HepG2 (cell line): Measurements from ENCODE around the gene FZD4. TPM values are rescaled to one million over a fixed set of nuclear protein-coding genes. Genes with fewer than 3 reads are reported as not detected.

Experiments
- AHDC1 ChIP-seq: sonication (generic); formaldehyde crosslinking; IDR thresholded peaks from 2 replicates; pipeline ENCODE4 v1.5.1; 2020; ENCODE audit warnings: mild to moderate bottlenecking, missing genetic modification reagents, borderline replicate concordance
- CBX5 ChIP-seq: sonication (generic); formaldehyde crosslinking; IDR thresholded peaks from 2 replicates; pipeline ENCODE4 v1.4.0; 2020; ENCODE audit warnings: missing genetic modification reagents, borderline replicate concordance
- MIXL1 ChIP-seq: IDR thresholded peaks from 2 replicates; pipeline ENCODE4 v1.6.1; 2016
- MXD4 ChIP-seq: IDR thresholded peaks from 2 replicates; pipeline ENCODE4 v1.6.1; 2016; ENCODE audit warnings: mild to moderate bottlenecking, missing biosample characterization, missing genetic modification reagents
- PBX3 ChIP-seq: sonication (generic); formaldehyde crosslinking; IDR thresholded peaks from 2 replicates; pipeline ENCODE4 v1.8.1; 2023; ENCODE audit warnings: missing genetic modification reagents, inconsistent platforms, borderline replicate concordance
- RFXAP ChIP-seq: sonication (generic); formaldehyde crosslinking; IDR thresholded peaks from 2 replicates; pipeline ENCODE4 v1.4.0; 2020; ENCODE audit warnings: missing genetic modification reagents, borderline replicate concordance
- SP5 ChIP-seq: IDR thresholded peaks from 2 replicates; pipeline ENCODE4 v1.6.1; 2016; ENCODE audit warnings: low read depth, borderline replicate concordance
- TBX3 ChIP-seq: fragments of 450-650 bp; IDR thresholded peaks from 2 replicates; pipeline ENCODE4 v1.6.1; 2017; ENCODE audit warnings: antibody characterized with exemption, mild to moderate bottlenecking, inconsistent platforms, borderline replicate concordance
- THYN1 ChIP-seq: sonication (generic); formaldehyde crosslinking; IDR thresholded peaks from 2 replicates; pipeline ENCODE4 v1.8.1; 2023; ENCODE audit warnings: low read depth, mild to moderate bottlenecking, moderate library complexity, missing genetic modification reagents, borderline replicate concordance
- TMF1 ChIP-seq: sonication (generic); formaldehyde crosslinking; IDR thresholded peaks from 2 replicates; pipeline ENCODE4 v1.8.1; 2022; ENCODE audit warnings: low read depth, missing genetic modification reagents
- ZBED4 ChIP-seq: sonication (generic); formaldehyde crosslinking; IDR thresholded peaks from 2 replicates; pipeline ENCODE4 v1.4.0; 2020; ENCODE audit warnings: missing genetic modification reagents, borderline replicate concordance
- ZNF264 ChIP-seq: sonication (generic); formaldehyde crosslinking; IDR thresholded peaks from 2 replicates; pipeline ENCODE4 v1.4.0; 2020; ENCODE audit warnings: missing genetic modification reagents
- ZNF501 ChIP-seq: sonication (generic); formaldehyde crosslinking; IDR thresholded peaks from 2 replicates; pipeline ENCODE4 v1.5.1; 2020; ENCODE audit warnings: mild to moderate bottlenecking, moderate library complexity, missing genetic modification reagents
- ZSCAN20 ChIP-seq: sonication (generic); formaldehyde crosslinking; IDR thresholded peaks from 2 replicates; pipeline ENCODE4 v1.4.0; 2020; ENCODE audit warnings: missing genetic modification reagents, mild to moderate bottlenecking, borderline replicate concordance
- polyA plus RNA-seq, 8 experiments: library from polyadenylated mRNA; depleted of rRNA in 3 of 8; stranded (reverse) in 7 of 8; unstranded in 1 of 8; fragments of >200 nt; fragmentation: Illumina TruSeq in 4 of 8; extraction: Trizol in 4 of 8; gene quantifications; 2 replicates each; pipeline versions ENCODE4 v1.2.1 to v1.2.3, GENCODE V29; 2011 to 2016; ENCODE audit warnings: low read depth in 4 of 8, missing spikeins in 1 of 8, mixed read lengths in 1 of 8; ENCODE audit not compliant: insufficient read depth in 1 of 8
- total RNA-seq, 5 experiments: library from RNA; depleted of rRNA; stranded (reverse); fragments of >200 nt; fragmentation: Illumina TruSeq; extraction: Trizol; gene quantifications; 2 replicates each; pipeline ENCODE4 v1.2.3, GENCODE V29; 2016; ENCODE audit warnings: low read depth in 1 of 5
- TF ChIP-seq, protein P1 (sequence below): fragments of 450-650 bp; IDR thresholded peaks from 2 replicates; pipeline ENCODE4 v1.6.1; 2016

FZD4 gene
- total and polyA plus RNA-seq, 2 of the 13 experiments (the other 11 are each of a cell fraction or from before 2014, with no cell fraction given): 46.5 to 70.4 TPM

DNA sequence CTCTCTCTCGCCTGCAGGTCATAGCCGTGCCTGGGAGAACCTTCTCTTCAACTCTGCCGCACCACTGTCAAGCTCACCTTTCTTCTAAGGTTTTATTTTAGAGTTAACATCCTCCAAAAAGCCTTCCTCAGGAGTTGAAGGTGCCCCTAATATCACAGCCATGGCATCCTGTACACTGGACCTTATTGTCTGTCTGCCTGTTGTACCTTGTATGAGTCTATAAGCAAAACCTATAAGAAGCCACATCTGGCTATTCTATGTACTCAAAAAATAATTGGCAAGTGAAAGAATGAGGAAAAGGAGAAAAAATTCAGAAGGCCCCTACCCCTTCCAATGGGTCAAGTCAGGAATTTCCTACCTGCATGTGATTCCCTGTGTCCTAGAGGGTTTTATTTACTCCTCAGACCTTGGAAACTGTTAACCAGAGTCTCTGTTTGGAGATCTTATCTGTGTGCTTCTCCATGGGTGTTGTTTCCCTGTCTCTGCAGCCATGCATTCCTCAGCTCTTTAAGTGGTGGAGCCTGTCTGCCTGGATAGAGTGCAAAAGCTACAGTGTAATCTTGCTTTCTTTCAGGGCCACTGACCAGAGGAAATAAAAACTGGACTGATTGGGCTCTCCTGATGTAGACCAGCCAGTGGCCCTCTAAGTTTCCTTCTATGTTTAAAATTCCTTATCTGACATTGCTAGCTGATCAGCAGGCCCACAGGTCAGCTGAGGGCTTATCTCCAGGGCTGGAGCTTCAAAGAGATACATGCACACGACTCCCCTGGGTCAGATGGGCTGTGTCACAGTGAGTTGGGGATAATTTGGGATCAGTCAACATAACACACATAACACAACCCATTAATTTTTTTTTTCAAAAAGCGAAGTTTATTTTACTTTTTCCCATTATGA lies 44.9 kb upstream of the FZD4 start (continued):
- no peak for TF ChIP-seq PBX3
- TF ChIP-seq, protein P1, sequence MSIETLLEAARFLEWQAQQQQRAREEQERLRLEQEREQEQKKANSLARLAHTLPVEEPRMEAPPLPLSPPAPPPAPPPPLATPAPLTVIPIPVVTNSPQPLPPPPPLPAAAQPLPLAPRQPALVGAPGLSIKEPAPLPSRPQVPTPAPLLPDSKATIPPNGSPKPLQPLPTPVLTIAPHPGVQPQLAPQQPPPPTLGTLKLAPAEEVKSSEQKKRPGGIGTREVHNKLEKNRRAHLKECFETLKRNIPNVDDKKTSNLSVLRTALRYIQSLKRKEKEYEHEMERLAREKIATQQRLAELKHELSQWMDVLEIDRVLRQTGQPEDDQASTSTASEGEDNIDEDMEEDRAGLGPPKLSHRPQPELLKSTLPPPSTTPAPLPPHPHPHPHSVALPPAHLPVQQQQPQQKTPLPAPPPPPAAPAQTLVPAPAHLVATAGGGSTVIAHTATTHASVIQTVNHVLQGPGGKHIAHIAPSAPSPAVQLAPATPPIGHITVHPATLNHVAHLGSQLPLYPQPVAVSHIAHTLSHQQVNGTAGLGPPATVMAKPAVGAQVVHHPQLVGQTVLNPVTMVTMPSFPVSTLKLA: 0 out of 2 replicates have a peak, but pooled peaks have one; percentile 6
- no peak for TF ChIP-seq THYN1 (CRISPR knock-in tag)
- peak; percentile 68; the same call in 1 of the 2 replicates for TF ChIP-seq ZBED4
- peak; percentile 58 for TF ChIP-seq SP5 (CRISPR knock-in tag)
- TF ChIP-seq MIXL1 (CRISPR knock-in tag): peak; percentile 83
- TF ChIP-seq RFXAP: peak; percentile 62; the same call in 1 of the 2 replicates
- peak; percentile 76; the same call in 1 of the 2 replicates for TF ChIP-seq ZNF264 (CRISPR knock-in tag)
- TF ChIP-seq ZSCAN20 (CRISPR knock-in tag): peak; percentile 72; the same call in 1 of the 2 replicates
- TF ChIP-seq TMF1: no peak
- TF ChIP-seq MXD4: 0 out of 2 replicates have a peak, but pooled peaks have one; percentile 34
- peak; percentile 38; the same call in 1 of the 2 replicates for TF ChIP-seq ZNF501 (CRISPR knock-in tag)
- peak; percentile 80; the same call in 1 of the 2 replicates for TF ChIP-seq CBX5
- peak; percentile 90; the same call in 1 of the 2 replicates for TF ChIP-seq AHDC1 (CRISPR knock-in tag)
- peak; percentile 68; the same call in 1 of the 2 replicates for TF ChIP-seq TBX3
